H1 (cell line): Measurements from ENCODE around the gene SPATA21. TPM values are rescaled to one million over a fixed set of nuclear protein-coding genes. Genes with fewer than 3 reads are reported as not detected.

Source experiments
- CEBPB ChIP-seq: IDR thresholded peaks from 2 replicates; pipeline ENCODE4 v1.6.1; 2012; ENCODE audit warnings: low read depth, low read length
- RBBP5 ChIP-seq: IDR thresholded peaks from 2 replicates; pipeline ENCODE4 v1.7.1; 2012; ENCODE audit warnings: low read depth, mild to moderate bottlenecking, inconsistent platforms, low read length, moderate library complexity, borderline replicate concordance
- polyA plus RNA-seq, 7 experiments: library from polyadenylated mRNA; depleted of rRNA in 3 of 7; stranded (reverse) in 5 of 7; unstranded in 2 of 7; fragments of >200 nt in 5 of 7; fragments of 200-250 nt in 2 of 7; gene quantifications; 1 replicate in 5 of 7; 2 replicates in 1 of 7; 4 replicates in 1 of 7; pipeline versions ENCODE4 v1.2.1 to v1.2.3, GENCODE V29; 2011 to 2013; ENCODE audit warnings: missing spikeins in 2 of 7, mixed read lengths in 2 of 7
- total RNA-seq: library from RNA; stranded (reverse); fragmentation: NEBNext Ultra II Directional; extraction: Animal tissue kit (Norgen Biotek cat#: 25700); gene quantifications from 2 replicates; pipeline ENCODE4 v1.2.1, GENCODE V29; 2021
- TF ChIP-seq, protein P1 (sequence below): IDR thresholded peaks from 2 replicates; pipeline ENCODE4 v1.6.1; 2011; ENCODE audit warnings: low read length, improper control_type of control experiment
- TF ChIP-seq, protein P2 (sequence below), 3 experiments: IDR thresholded peaks; 1 replicate in 2 of 3; 2 replicates in 1 of 3; pipeline versions ENCODE4 v1.5.1 to v1.6.1; 2011; ENCODE audit warnings: low read length in 3 of 3, mild to moderate bottlenecking in 3 of 3, inconsistent platforms in 2 of 3, low read depth in 1 of 3, moderate library complexity in 1 of 3; ENCODE audit not compliant: insufficient read depth in 1 of 3; ENCODE audit errors: control extremely low read depth in 1 of 3

SPATA21 gene
- total and polyA plus RNA-seq, 2 of the 8 experiments (the other 6 are each of a cell fraction or from before 2014, with no cell fraction given), result not detected

DNA sequence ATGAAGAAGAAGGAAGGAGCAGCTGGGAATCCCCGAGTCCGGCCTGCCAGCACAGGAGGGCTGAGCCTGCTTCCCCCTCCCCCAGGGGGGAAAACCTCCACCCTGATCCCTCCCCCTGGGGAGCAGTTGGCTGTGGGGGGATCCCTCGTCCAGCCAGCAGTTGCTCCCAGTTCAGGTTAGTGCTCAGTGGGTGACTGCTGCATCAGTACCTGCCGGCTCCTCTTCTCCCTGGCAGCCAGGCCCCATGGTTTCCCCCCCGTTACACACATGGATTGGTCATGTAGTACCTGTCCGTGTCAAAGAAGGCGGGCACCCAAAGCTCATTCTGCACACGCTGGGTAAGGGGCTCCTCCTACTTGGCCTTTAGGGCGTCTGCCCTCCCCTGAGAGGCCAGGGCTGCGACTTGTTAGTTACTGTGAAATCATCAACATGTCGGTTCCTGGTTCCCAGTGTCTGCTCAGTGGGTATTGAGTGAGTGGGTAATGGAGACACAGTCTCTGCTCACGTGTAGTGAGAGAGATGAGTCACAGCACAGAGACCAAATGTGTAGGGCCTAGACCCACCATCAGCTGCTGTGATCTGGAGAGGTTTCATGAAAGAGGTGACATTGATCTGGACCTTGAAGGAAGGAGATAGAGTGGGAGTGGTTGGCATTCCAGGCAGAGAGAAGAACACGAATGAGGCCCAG is 14.8 kb upstream of the SPATA21 start (continued):
- TF ChIP-seq, protein P1, sequence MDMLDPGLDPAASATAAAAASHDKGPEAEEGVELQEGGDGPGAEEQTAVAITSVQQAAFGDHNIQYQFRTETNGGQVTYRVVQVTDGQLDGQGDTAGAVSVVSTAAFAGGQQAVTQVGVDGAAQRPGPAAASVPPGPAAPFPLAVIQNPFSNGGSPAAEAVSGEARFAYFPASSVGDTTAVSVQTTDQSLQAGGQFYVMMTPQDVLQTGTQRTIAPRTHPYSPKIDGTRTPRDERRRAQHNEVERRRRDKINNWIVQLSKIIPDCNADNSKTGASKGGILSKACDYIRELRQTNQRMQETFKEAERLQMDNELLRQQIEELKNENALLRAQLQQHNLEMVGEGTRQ, result no peak
- no peak for TF ChIP-seq RBBP5
- TF ChIP-seq CEBPB, result no peak
- TF ChIP-seq, protein P2, sequence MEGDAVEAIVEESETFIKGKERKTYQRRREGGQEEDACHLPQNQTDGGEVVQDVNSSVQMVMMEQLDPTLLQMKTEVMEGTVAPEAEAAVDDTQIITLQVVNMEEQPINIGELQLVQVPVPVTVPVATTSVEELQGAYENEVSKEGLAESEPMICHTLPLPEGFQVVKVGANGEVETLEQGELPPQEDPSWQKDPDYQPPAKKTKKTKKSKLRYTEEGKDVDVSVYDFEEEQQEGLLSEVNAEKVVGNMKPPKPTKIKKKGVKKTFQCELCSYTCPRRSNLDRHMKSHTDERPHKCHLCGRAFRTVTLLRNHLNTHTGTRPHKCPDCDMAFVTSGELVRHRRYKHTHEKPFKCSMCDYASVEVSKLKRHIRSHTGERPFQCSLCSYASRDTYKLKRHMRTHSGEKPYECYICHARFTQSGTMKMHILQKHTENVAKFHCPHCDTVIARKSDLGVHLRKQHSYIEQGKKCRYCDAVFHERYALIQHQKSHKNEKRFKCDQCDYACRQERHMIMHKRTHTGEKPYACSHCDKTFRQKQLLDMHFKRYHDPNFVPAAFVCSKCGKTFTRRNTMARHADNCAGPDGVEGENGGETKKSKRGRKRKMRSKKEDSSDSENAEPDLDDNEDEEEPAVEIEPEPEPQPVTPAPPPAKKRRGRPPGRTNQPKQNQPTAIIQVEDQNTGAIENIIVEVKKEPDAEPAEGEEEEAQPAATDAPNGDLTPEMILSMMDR (IDR thresholded peaks at IDR 0.05; ENCODE audit: control extremely low read depth in 1 of 3, insufficient read depth in 1 of 3, low read depth in 1 of 3, low read length in 3 of 3), result no peak
